ENCODE results near the gene DIAPH2. TPM values are rescaled to one million over a fixed set of nuclear protein-coding genes. Genes with fewer than 3 reads are reported as not detected.

The DIAPH2 gene
- 7.5 and 9.0 TPM in 2 replicates for total RNA-seq (2014; rRNA removed; shearing (Covaris generic))
- polyA plus RNA-seq (2016; fragmentation: Nextera tagmentation; extraction: Ambion mirVana), result 7.4 and 8.1 TPM in 2 replicates

GRCh38 chrX:96684339-96685209 lies at the start of gene DIAPH2:
TSS of gene DIAPH2 (plus strand) at chrX:96684842.
- H3F3A ChIP-seq (ENCODE audit: insufficient read depth), result 0 out of 2 replicates have a peak, but pooled peaks cover 7% of the 10 kb centered on the region
- H3K36me3 ChIP-seq (ENCODE audit: low read depth), result no peaks in the 10 kb centered on the region
- DNase-seq, result peak; percentile 84
- in situ Hi-C loops (cut with MboI), result no loop called here
- 0 out of 2 replicates have a peak, but pooled peaks cover 7% of the 10 kb centered on the region for H3K4me1 ChIP-seq (ENCODE audit: insufficient read depth)
- H2AFZ ChIP-seq, result peak within 1 kb of the TSS; percentile 91
- no peak for TF ChIP-seq EZH2 (IDR thresholded peaks at IDR 0.05; ENCODE audit: insufficient read depth, poor library complexity, severe bottlenecking)
- TF ChIP-seq EZH2phosphoT487 (IDR thresholded peaks at IDR 0.05; ENCODE audit: insufficient read depth, low read depth), result no peak
- H4K20me1 ChIP-seq (ENCODE audit: insufficient read depth), result no peaks in the 10 kb centered on the region
- H3K27ac ChIP-seq, result peak within 1 kb of the TSS; percentile 56
- peak within 1 kb of the TSS; percentile 82 for H3K9ac ChIP-seq
- WGBS, 2 experiments (ENCODE audit: low coverage in 1 of 2, low lambda C conversion rate in 2 of 2, missing lambda C conversion rate in 2 of 2), result 0 to 2% methylated on average over 31 to 46 of the region's 57 CpGs
- no peaks in the 10 kb centered on the region for H3K9me3 ChIP-seq (ENCODE audit: low read depth)
- no peaks in the 10 kb centered on the region for H3K9me2 ChIP-seq (ENCODE audit: insufficient read depth)
- peak within 1 kb of the TSS; percentile 81 for H3K4me3 ChIP-seq
- H3K79me2 ChIP-seq (ENCODE audit: insufficient read depth), result peaks cover 34% of the 10 kb centered on the region
- no peaks in the 10 kb centered on the region for H3K27me3 ChIP-seq (replicated peaks; ENCODE audit: insufficient read depth)
- H3K4me2 ChIP-seq (ENCODE audit: unreplicated experiment), result peak within 1 kb of the TSS; percentile 89

- Histone ChIP-seq H3K4me2 (ENCODE audit: unreplicated experiment) (no peak overlapping the region), H3K79me2 (ENCODE audit: insufficient read depth) (no peaks in the 10 kb centered on the region), H3F3A (ENCODE audit: insufficient read depth) (no peaks in the 10 kb centered on the region), H3K36me3 (ENCODE audit: low read depth) (no peaks in the 10 kb centered on the region), H3K4me3 (no peak overlapping the region), H3K27ac (no peak overlapping the region), H3K9me3 (ENCODE audit: low read depth) (no peaks in the 10 kb centered on the region), H2AFZ (no peak overlapping the region), H3K9me2 (ENCODE audit: insufficient read depth) (no peaks in the 10 kb centered on the region), H4K20me1 (ENCODE audit: insufficient read depth) (no peaks in the 10 kb centered on the region), H3K27me3 (replicated peaks; ENCODE audit: insufficient read depth) (no peaks in the 10 kb centered on the region), H3K9ac (no peak overlapping the region), H3K4me1 (ENCODE audit: insufficient read depth) (no peaks in the 10 kb centered on the region)
- in situ Hi-C loops (cut with MboI), result no loop called here
- 36 to 42% methylated on average over 2 of the region's 2 CpGs for WGBS, 2 experiments (ENCODE audit: low coverage in 1 of 2, low lambda C conversion rate in 2 of 2, missing lambda C conversion rate in 2 of 2)
- no peak for TF ChIP-seq EZH2 (IDR thresholded peaks at IDR 0.05; ENCODE audit: insufficient read depth, poor library complexity, severe bottlenecking)
- no peak for DNase-seq
Observed at GRCh38 chrX:96650023-96650422, 34.6 kb upstream of the DIAPH2 start.

GRCh38 chrX:96655947-96656623 lies 28.6 kb upstream of the DIAPH2 start:
- Histone ChIP-seq H3K27ac (no peak overlapping the region), H3K9me2 (ENCODE audit: insufficient read depth) (no peaks in the 10 kb centered on the region), H3K36me3 (ENCODE audit: low read depth) (no peaks in the 10 kb centered on the region), H2AFZ (no peak overlapping the region), H3K9ac (no peak overlapping the region), H3F3A (ENCODE audit: insufficient read depth) (no peaks in the 10 kb centered on the region), H3K4me1 (ENCODE audit: insufficient read depth) (no peaks in the 10 kb centered on the region), H3K4me3 (no peak overlapping the region), H3K79me2 (ENCODE audit: insufficient read depth) (no peaks in the 10 kb centered on the region), H3K4me2 (ENCODE audit: unreplicated experiment) (no peak overlapping the region), H3K27me3 (replicated peaks; ENCODE audit: insufficient read depth) (no peaks in the 10 kb centered on the region), H3K9me3 (ENCODE audit: low read depth) (no peaks in the 10 kb centered on the region), H4K20me1 (ENCODE audit: insufficient read depth) (no peaks in the 10 kb centered on the region)
- DNase-seq, result no peak
- in situ Hi-C loops (cut with MboI), result no loop called here
- 69 to 73% methylated on average over 16 to 18 of the region's 20 CpGs for WGBS, 2 experiments (ENCODE audit: low coverage in 1 of 2, low lambda C conversion rate in 2 of 2, missing lambda C conversion rate in 2 of 2)
- TF ChIP-seq EZH2 (IDR thresholded peaks at IDR 0.05; ENCODE audit: insufficient read depth, poor library complexity, severe bottlenecking) (no peak), EZH2phosphoT487 (IDR thresholded peaks at IDR 0.05; ENCODE audit: insufficient read depth, low read depth) (no peak)

GRCh38 chrX:96682516-96682915 lies 2.1 kb upstream of the DIAPH2 start:
- H4K20me1 ChIP-seq (ENCODE audit: insufficient read depth), result no peaks in the 10 kb centered on the region
- H3K27ac ChIP-seq, result no peak overlapping the region
- H3K4me1 ChIP-seq (ENCODE audit: insufficient read depth), result 0 out of 2 replicates have a peak, but pooled peaks cover 7% of the 10 kb centered on the region
- peaks cover 17% of the 10 kb centered on the region for H3K79me2 ChIP-seq (ENCODE audit: insufficient read depth)
- no peak overlapping the region for H3K4me3 ChIP-seq
- H3K4me2 ChIP-seq (ENCODE audit: unreplicated experiment), result no peak overlapping the region
- 0 out of 2 replicates have a peak, but pooled peaks cover 7% of the 10 kb centered on the region for H3F3A ChIP-seq (ENCODE audit: insufficient read depth)
- no peak overlapping the region for H2AFZ ChIP-seq
- no peak overlapping the region for H3K9ac ChIP-seq
- no peaks in the 10 kb centered on the region for H3K36me3 ChIP-seq (ENCODE audit: low read depth)
- H3K9me2 ChIP-seq (ENCODE audit: insufficient read depth), result no peaks in the 10 kb centered on the region
- DNase-seq, result no peak
- in situ Hi-C loops (cut with MboI), result no loop called here
- no peaks in the 10 kb centered on the region for H3K9me3 ChIP-seq (ENCODE audit: low read depth)
- no peaks in the 10 kb centered on the region for H3K27me3 ChIP-seq (replicated peaks; ENCODE audit: insufficient read depth)
- WGBS, 2 experiments (ENCODE audit: low coverage in 1 of 2, low lambda C conversion rate in 2 of 2, missing lambda C conversion rate in 2 of 2), result 96 to 97% methylated on average over 4 of the region's 4 CpGs
- TF ChIP-seq EZH2 (IDR thresholded peaks at IDR 0.05; ENCODE audit: insufficient read depth, poor library complexity, severe bottlenecking) (no peak), EZH2phosphoT487 (IDR thresholded peaks at IDR 0.05; ENCODE audit: insufficient read depth, low read depth) (no peak)

Measured in GM23248 (cell line).